Measurements from ENCODE around the gene MYH9.
A peak's percentile ranks its signal among the peaks of the same experiment; 100 is the strongest.
"Not testable (repeated sequence)": the region's sequence is repeated elsewhere in the genome, so short reads cannot be mapped to it uniquely, and the experiment has no call there.

The MYH9 gene

GRCh38 chr22:36387959-36388726 lies at the start of gene MYH9:
Gene MYH9, minus strand, starts transcription at chr22:36387967. Its CDS starts 38,731 bp downstream, at chr22:36349236.
- peak; percentile 99 for DNase-seq (ENCODE audit: low spot score)

- no peak for DNase-seq (ENCODE audit: low spot score)
Observed at GRCh38 chr22:36435516-36436415, 48.0 kb upstream of the MYH9 start.

GRCh38 chr22:36433318-36434231 lies 45.8 kb upstream of the MYH9 start:
- no peak for DNase-seq (ENCODE audit: low spot score)

- no peak for DNase-seq (ENCODE audit: low spot score)
Observed at GRCh38 chr22:36432592-36433317, 45.0 kb upstream of the MYH9 start.

GRCh38 chr22:36431977-36432376 lies 44.2 kb upstream of the MYH9 start:
- no peak for DNase-seq (ENCODE audit: low spot score)

- DNase-seq (ENCODE audit: low spot score), result no peak
Observed at GRCh38 chr22:36430863-36431262, 43.1 kb upstream of the MYH9 start.

GRCh38 chr22:36427952-36428351 lies 40.2 kb upstream of the MYH9 start:
- DNase-seq (ENCODE audit: low spot score), result not testable (repeated sequence)

GRCh38 chr22:36425977-36426523 lies 38.3 kb upstream of the MYH9 start:
- DNase-seq (ENCODE audit: low spot score), result no peak

- DNase-seq (ENCODE audit: low spot score), result no peak
Observed at GRCh38 chr22:36424901-36425579, 37.3 kb upstream of the MYH9 start.

GRCh38 chr22:36424466-36424865 lies 36.7 kb upstream of the MYH9 start:
- DNase-seq (ENCODE audit: low spot score), result not testable (repeated sequence)

GRCh38 chr22:36423461-36424404 lies 36.0 kb upstream of the MYH9 start:
- DNase-seq (ENCODE audit: low spot score), result peak; percentile 37

GRCh38 chr22:36422287-36423014 lies 34.7 kb upstream of the MYH9 start:
- DNase-seq (ENCODE audit: low spot score), result no peak

- peak; percentile 15 for DNase-seq (ENCODE audit: low spot score)
Observed at GRCh38 chr22:36419912-36420882, 32.4 kb upstream of the MYH9 start.

GRCh38 chr22:36419177-36419911 lies 31.6 kb upstream of the MYH9 start:
- peak; percentile 35 for DNase-seq (ENCODE audit: low spot score)

- peak; percentile 25 for DNase-seq (ENCODE audit: low spot score)
Observed at GRCh38 chr22:36417281-36417686, 29.5 kb upstream of the MYH9 start.

GRCh38 chr22:36415415-36416168 lies 27.8 kb upstream of the MYH9 start:
- no peak for DNase-seq (ENCODE audit: low spot score)
